MCF 10A (cell line): ENCODE data around the gene PUSL1. TPM values are rescaled to one million over a fixed set of nuclear protein-coding genes. Genes with fewer than 3 reads are reported as not detected.
A peak's percentile ranks its signal among the peaks of the same experiment; 100 is the strongest.

Experiments
- BruUV-seq: library from RNA; stranded (reverse); fragments of 400-500 nt; replicated peaks from 2 replicates; lab custom pipeline; 2021; lab: Mats Ljungman, UMichigan
- CTCF ChIA-PET: fragments of 300-600 bp; sonication (Branson Sonifier 250); formaldehyde crosslinking; extraction: SDS; loops from one replicate; lab custom pipeline; 2021; ENCODE audit warnings: antibody characterized with exemption, inconsistent platforms; lab: Yijun Ruan, JAX
- POLR2A ChIA-PET: fragments of 300-600, 350-650 bp; sonication (Branson Sonifier 250); formaldehyde crosslinking; extraction: SDS; loops from one replicate; lab custom pipeline; 2020; ENCODE audit warnings: antibody characterized with exemption, inconsistent platforms; lab: Yijun Ruan, JAX
- DNase-seq: peaks from one replicate; pipeline ENCODE4 v3.0.0-alpha.2; 2018; ENCODE audit not compliant: unreplicated experiment
- H3K27ac Mint-ChIP-seq: one replicate; pipeline ENCODE4 v1.8.0; 2022; ENCODE audit warnings: mild to moderate bottlenecking, low read depth, mixed read lengths; ENCODE audit not compliant: unreplicated experiment
- H3K27me3 Mint-ChIP-seq: one replicate; pipeline ENCODE4 v1.8.0; 2022; ENCODE audit warnings: mixed read lengths; ENCODE audit not compliant: insufficient read depth, unreplicated experiment
- H3K36me3 Mint-ChIP-seq: one replicate; pipeline ENCODE4 v1.8.0; 2022; ENCODE audit warnings: mild to moderate bottlenecking, moderate library complexity, mixed read lengths; ENCODE audit not compliant: insufficient read depth, unreplicated experiment
- H3K4me1 Mint-ChIP-seq: one replicate; pipeline ENCODE4 v1.8.0; 2022; ENCODE audit warnings: mixed read lengths; ENCODE audit not compliant: insufficient read depth, unreplicated experiment
- H3K4me3 Mint-ChIP-seq: one replicate; pipeline ENCODE4 v1.8.0; 2022; ENCODE audit warnings: mild to moderate bottlenecking, moderate library complexity, mixed read lengths; ENCODE audit not compliant: unreplicated experiment
- H3K9me3 Mint-ChIP-seq: one replicate; pipeline ENCODE4 v1.8.0; 2022; ENCODE audit warnings: mixed read lengths; ENCODE audit not compliant: unreplicated experiment
- intact Hi-C: fragments of 100-400 bp; cut with micrococcal nuclease; formaldehyde crosslinking; loops from 2 replicates; pipeline ENCODE4 v1.14.1; 2022
- total RNA-seq: library from RNA; stranded (reverse); gene quantifications from 2 replicates; pipeline ENCODE4 v1.2.3, GENCODE V29; 2022
- TF ChIP-seq, protein P1 (sequence below): fragments of 200-600 bp; IDR thresholded peaks from one replicate; pipeline ENCODE4 v1.8.0; 2022; ENCODE audit warnings: antibody characterized with exemption, mild to moderate bottlenecking; ENCODE audit not compliant: unreplicated experiment

Gene PUSL1
- total RNA-seq, 1 experiment from 2014 or later = 27.4 TPM

DNA sequence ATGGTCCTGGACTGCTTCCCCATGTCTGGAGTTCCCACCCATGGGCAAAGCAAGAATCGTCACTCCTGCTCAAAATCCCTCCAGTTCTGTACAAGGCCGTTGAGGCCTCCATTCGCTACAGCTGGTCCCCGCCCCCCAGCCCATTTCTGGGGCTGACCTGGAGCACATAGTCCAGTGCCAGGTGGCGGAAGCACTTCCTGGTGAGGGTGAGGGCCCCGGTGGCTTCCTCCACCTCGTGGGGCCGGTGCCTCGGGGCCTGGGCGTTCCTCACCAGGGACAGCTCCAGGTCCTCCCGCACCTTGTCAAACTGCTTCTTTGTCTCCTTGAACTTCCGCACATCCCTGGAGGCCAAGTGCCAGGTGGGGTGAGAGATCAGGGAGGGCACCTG, 8.1 kb upstream of the PUSL1 start:
- Mint-ChIP-seq H3K4me3 (no peak overlapping the region), H3K27ac (no peak overlapping the region), H3K27me3 (no peaks in the 10 kb centered on the region), H3K4me1 (peaks cover 11% of the 10 kb centered on the region), H3K36me3 (peaks cover 11% of the 10 kb centered on the region), H3K9me3 (no peaks in the 10 kb centered on the region)
- no peak for DNase-seq
- CTCF ChIA-PET = interaction anchor here (1.0 kb wide), 1 partner anchor 8 kb away, joined by 3 read pairs; no protein-coding TSS in a partner anchor
- BruUV-seq = no TSS peak
- POLR2A ChIA-PET = no interaction called here
- TF ChIP-seq, protein P1, sequence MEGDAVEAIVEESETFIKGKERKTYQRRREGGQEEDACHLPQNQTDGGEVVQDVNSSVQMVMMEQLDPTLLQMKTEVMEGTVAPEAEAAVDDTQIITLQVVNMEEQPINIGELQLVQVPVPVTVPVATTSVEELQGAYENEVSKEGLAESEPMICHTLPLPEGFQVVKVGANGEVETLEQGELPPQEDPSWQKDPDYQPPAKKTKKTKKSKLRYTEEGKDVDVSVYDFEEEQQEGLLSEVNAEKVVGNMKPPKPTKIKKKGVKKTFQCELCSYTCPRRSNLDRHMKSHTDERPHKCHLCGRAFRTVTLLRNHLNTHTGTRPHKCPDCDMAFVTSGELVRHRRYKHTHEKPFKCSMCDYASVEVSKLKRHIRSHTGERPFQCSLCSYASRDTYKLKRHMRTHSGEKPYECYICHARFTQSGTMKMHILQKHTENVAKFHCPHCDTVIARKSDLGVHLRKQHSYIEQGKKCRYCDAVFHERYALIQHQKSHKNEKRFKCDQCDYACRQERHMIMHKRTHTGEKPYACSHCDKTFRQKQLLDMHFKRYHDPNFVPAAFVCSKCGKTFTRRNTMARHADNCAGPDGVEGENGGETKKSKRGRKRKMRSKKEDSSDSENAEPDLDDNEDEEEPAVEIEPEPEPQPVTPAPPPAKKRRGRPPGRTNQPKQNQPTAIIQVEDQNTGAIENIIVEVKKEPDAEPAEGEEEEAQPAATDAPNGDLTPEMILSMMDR = no peak
- intact Hi-C loops = no loop called here

DNA sequence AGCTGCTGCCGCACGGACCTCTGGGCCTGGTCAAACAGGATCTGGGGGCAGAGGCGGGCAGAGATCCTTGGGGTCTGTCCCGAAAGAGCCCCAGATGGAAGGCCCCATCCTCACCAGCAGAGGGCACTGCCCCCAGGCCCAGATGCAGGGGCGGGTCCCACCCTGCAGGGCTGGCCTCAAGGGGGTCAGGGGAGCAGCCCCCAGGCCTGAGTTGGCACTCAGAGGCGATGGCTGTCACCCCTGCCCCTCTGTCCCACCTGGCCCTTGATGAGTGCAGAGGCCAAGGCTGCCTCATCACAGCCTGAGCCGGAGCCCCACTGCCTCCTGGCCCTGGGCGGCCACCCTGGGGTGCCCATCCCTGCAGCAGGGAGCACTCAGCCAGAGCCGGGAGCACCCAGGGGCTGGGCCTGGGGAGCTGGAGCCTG, 6.4 kb upstream of the PUSL1 start:
- ChIA-PET POLR2A (no interaction called here), CTCF (interaction anchor here (0.6 to 0.7 kb wide), 2 partner anchors 9 to 152 kb away, joined by 3 to 4 read pairs; no protein-coding TSS in a partner anchor)
- DNase-seq = no peak
- BruUV-seq = no TSS peak
- Mint-ChIP-seq H3K4me1 (peaks cover 23% of the 10 kb centered on the region), H3K36me3 (peaks cover 11% of the 10 kb centered on the region), H3K4me3 (no peak overlapping the region), H3K9me3 (no peaks in the 10 kb centered on the region), H3K27ac (no peak overlapping the region), H3K27me3 (no peaks in the 10 kb centered on the region)
- intact Hi-C loops = no loop called here
- TF ChIP-seq, protein P1 = peak; percentile 37

DNA sequence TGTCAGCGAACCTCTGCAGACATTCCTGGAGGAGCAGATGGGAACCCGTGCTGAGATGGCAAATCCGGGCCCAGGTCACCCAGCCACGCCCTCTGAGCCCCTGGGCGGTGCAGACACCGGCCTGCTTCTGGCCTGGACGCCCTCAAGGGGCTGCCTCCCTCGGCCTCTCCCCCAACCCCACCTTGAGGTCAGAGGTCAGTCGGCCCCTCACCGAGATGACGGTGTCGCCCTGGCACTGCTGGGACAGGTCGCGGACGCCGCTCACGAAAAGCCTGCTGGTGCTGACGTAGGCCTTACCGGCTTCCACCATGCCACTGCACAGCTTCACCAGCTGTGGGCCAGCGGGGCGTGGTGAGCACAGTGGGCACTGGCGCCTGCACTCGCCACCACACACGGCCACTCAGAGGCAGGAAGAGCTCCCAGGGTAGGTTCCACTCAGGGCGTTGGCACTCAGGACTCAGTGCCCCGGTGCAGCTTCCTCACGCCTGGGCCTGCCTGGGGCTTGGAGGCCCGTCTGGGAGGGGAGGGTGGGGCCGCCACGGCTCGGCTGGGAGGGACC, 5.4 kb upstream of the PUSL1 start:
- ChIA-PET POLR2A (interaction anchor here (1.5 kb wide), 1 partner anchor 11 kb away, joined by 6 read pairs; no protein-coding TSS in a partner anchor), CTCF (interaction anchor here (0.7 to 1.0 kb wide), 3 partner anchors 24 to 180 kb away, joined by 3 to 5 read pairs (median 3); no protein-coding TSS in a partner anchor)
- no TSS peak for BruUV-seq
- H3K4me1 Mint-ChIP-seq = peaks cover 23% of the 10 kb centered on the region
- no peaks in the 10 kb centered on the region for H3K9me3 Mint-ChIP-seq
- H3K36me3 Mint-ChIP-seq = peaks cover 11% of the 10 kb centered on the region
- no peak for DNase-seq
- no peaks in the 10 kb centered on the region for H3K27me3 Mint-ChIP-seq
- H3K27ac Mint-ChIP-seq = no peak overlapping the region
- H3K4me3 Mint-ChIP-seq = no peak overlapping the region
- intact Hi-C loops = no loop called here
- TF ChIP-seq, protein P1 = no peak

DNA sequence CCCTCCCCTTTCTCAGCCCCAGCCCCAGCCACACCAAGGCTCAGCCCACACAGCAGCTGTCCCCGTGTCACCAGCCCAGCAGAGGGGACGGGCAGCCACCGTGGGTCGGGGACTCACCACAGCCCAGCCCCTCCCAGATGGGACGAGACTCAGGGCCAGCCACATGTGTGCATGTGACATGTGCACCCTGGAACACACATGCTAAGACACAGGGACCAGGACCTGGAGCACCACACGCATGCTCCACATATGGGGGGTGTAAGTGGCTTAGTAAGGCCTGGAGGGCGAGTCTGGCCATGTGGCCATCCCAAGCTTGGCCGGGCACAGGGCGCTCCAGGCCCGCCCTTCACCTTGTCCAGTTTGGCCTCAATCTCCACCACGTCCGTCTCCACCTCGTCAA, 4.7 kb upstream of the PUSL1 start:
- H3K36me3 Mint-ChIP-seq = peaks cover 11% of the 10 kb centered on the region
- no peak for DNase-seq
- no peak overlapping the region for H3K27ac Mint-ChIP-seq
- CTCF ChIA-PET = interaction anchor here (0.9 to 1.0 kb wide), 2 partner anchors 69 to 181 kb away, joined by 3 to 5 read pairs; no protein-coding TSS in a partner anchor
- no TSS peak for BruUV-seq
- TF ChIP-seq, protein P1 = no peak
- POLR2A ChIA-PET = interaction anchor here (1.0 to 1.5 kb wide), 2 partner anchors 12 to 30 kb away, joined by 3 to 6 read pairs; partner anchors contain the start of gene UBE2J2
- no peaks in the 10 kb centered on the region for H3K9me3 Mint-ChIP-seq
- peaks cover 23% of the 10 kb centered on the region for H3K4me1 Mint-ChIP-seq
- intact Hi-C loops = no loop called here
- H3K4me3 Mint-ChIP-seq = no peak overlapping the region
- no peaks in the 10 kb centered on the region for H3K27me3 Mint-ChIP-seq
